ENCODE measurements around the gene TAC4.
A peak's percentile ranks its signal among the peaks of the same experiment; 100 is the strongest.

Gene TAC4

DNA sequence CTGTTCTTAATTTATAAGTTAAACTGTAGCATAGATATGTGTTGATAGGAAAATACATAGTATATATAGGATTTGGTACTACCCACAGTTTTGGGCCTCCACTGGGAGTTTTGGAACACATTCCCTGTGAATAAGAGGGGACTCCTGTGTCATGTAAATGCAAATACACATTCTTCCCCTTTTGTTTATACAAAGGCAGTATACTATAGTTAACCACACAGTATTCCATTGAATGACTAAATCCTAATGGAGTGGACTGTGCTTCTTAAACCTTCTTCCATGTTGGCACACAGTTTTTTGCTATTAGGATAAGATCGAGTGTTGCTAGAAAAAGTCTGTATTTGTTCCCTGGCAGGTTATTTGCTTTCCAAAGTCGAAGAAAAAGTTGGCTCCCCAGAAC, 22.2 kb downstream of the TAC4 start:
- no peak overlapping the region for H3K4me3 ChIP-seq (ENCODE audit: low read depth, low read length)
- DNase-seq (ENCODE audit: low read depth, low spot score) = no peak
- ChIA-PET CTCF (interaction anchor here (0.7 to 1.4 kb wide), 2 partner anchors 30 to 171 kb away, joined by 3 to 4 read pairs; no protein-coding TSS in a partner anchor), POLR2A (no interaction called here)
- TF ChIP-seq, protein P1, sequence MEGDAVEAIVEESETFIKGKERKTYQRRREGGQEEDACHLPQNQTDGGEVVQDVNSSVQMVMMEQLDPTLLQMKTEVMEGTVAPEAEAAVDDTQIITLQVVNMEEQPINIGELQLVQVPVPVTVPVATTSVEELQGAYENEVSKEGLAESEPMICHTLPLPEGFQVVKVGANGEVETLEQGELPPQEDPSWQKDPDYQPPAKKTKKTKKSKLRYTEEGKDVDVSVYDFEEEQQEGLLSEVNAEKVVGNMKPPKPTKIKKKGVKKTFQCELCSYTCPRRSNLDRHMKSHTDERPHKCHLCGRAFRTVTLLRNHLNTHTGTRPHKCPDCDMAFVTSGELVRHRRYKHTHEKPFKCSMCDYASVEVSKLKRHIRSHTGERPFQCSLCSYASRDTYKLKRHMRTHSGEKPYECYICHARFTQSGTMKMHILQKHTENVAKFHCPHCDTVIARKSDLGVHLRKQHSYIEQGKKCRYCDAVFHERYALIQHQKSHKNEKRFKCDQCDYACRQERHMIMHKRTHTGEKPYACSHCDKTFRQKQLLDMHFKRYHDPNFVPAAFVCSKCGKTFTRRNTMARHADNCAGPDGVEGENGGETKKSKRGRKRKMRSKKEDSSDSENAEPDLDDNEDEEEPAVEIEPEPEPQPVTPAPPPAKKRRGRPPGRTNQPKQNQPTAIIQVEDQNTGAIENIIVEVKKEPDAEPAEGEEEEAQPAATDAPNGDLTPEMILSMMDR (IDR thresholded peaks at IDR 0.05; ENCODE audit: insufficient read depth, low read length, missing control alignments) = no peak

DNA sequence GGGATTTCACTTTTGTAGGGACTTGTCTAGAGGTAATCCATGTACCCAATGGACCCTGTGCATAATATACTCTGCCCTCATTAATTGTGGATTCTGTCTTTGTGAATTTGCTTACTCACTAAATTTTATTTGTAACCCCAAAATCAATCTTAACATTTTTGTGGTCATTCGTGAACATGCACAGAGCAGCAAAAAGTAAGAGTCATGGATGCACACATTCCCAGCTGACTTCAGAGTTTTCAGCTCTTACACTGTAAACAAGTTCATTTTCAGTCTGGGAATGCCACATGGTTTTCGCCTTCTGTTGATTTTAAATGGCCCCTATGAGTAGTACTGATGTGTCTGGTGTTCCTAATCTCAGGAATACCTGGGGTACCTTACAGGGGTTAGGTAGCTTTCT, 24.3 kb downstream of the TAC4 start:
- ChIA-PET POLR2A (no interaction called here), CTCF (interaction anchor here (1.0 to 2.4 kb wide), 3 partner anchors 10 to 174 kb away, joined by 3 to 8 read pairs (median 4); no protein-coding TSS in a partner anchor)
- TF ChIP-seq, protein P1 (IDR thresholded peaks at IDR 0.05; ENCODE audit: insufficient read depth, low read length, missing control alignments) = no peak
- DNase-seq (ENCODE audit: low read depth, low spot score) = peak; percentile 59
- no peak overlapping the region for H3K4me3 ChIP-seq (ENCODE audit: low read depth, low read length)

DNA sequence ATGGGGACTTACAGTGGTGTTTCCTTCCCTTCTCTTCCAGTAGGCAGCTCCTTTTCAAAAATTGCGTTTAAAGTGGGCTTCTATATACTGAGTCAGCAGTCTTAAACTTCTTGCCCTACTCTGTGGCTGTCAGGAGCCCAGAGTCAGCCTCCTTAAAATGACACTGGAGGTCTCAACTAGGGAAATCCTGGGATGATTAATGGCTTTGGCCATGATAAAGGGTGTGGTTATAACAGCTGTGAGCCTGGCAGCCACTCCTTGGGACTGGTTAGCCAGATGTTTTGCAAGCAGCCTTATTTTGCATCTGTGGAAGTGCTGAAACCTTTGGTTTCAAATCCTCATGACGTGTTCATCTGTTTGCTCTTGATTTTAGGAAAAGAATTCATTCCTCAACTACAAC, 25.0 kb downstream of the TAC4 start:
- H3K4me3 ChIP-seq (ENCODE audit: low read depth, low read length) = no peak overlapping the region
- TF ChIP-seq, protein P1 (IDR thresholded peaks at IDR 0.05; ENCODE audit: insufficient read depth, low read length, missing control alignments) = no peak
- POLR2A ChIA-PET = no interaction called here
- CTCF ChIA-PET = interaction anchor here (0.5 to 2.4 kb wide), 3 partner anchors 11 to 188 kb away, joined by 3 to 8 read pairs (median 5); no protein-coding TSS in a partner anchor
- DNase-seq (ENCODE audit: low read depth, low spot score) = no peak

DNA sequence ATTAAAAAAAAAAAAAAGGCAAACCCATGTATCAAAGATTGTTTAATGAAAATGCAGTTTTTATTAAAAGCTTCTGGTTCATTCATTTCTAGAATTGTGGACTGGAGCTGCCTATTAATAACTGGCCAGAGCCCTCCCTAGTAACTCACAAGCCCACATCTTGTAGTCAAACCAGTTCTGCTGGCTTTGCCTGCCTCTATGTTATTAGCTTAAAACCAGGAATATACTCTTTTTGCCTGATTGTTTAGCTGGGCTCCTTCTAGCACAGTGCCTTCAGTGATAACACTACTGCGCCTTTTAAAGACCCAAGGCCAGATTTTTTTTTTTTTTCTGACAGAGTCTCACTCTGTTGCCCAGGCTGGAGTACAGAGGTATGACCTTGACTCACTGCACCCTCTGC, 26.0 kb downstream of the TAC4 start:
- DNase-seq (ENCODE audit: low read depth, low spot score) = no peak
- CTCF ChIA-PET = interaction anchor here (2.4 kb wide), 1 partner anchor 176 kb away, joined by 8 read pairs; no protein-coding TSS in a partner anchor
- no peak overlapping the region for H3K4me3 ChIP-seq (ENCODE audit: low read depth, low read length)
- TF ChIP-seq, protein P1 (IDR thresholded peaks at IDR 0.05; ENCODE audit: insufficient read depth, low read length, missing control alignments) = no peak
- POLR2A ChIA-PET = no interaction called here

DNA sequence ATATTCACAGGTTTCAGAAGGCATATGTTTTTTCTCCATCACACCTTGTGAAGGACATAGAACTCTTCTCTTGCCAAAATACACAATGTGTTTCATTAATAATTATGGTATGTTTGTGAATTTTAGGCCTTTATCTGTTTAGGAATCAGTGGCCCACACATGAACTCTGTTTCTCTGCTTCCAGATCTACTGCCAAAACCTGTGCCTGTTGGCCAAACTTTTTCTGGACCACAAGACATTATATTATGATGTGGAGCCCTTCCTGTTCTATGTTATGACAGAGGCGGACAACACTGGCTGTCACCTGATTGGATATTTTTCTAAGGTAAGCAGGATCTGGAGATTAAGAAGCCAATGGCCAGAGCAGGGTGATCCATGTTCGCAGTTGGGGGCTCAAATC, 26.4 kb downstream of the TAC4 start:
- ChIA-PET POLR2A (no interaction called here), CTCF (interaction anchor here (2.4 kb wide), 1 partner anchor 176 kb away, joined by 8 read pairs; no protein-coding TSS in a partner anchor)
- TF ChIP-seq, protein P1 (IDR thresholded peaks at IDR 0.05; ENCODE audit: insufficient read depth, low read length, missing control alignments) = no peak
- H3K4me3 ChIP-seq (ENCODE audit: low read depth, low read length) = no peak overlapping the region
- no peak for DNase-seq (ENCODE audit: low read depth, low spot score)

DNA sequence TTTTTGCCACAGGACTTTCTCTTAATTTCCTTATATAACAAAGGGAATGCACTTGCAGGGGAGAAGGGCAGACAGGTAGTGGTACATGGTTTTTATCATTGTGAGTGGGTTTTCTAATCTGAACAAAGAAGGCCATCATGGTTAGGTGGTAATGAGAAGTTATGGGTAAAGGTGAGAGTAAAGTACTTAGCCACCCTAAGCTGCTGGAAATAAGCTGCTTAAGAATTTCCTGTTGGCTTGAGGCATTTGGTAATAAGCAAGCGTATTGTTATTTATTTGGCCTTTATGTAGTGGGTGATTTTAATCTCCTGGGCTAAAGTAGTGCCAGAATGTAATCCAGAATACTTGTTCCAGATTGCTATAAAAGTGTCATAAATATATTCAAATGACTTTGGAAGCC, 27.1 kb downstream of the TAC4 start:
- no peak overlapping the region for H3K4me3 ChIP-seq (ENCODE audit: low read depth, low read length)
- ChIA-PET POLR2A (no interaction called here), CTCF (no interaction called here)
- no peak for DNase-seq (ENCODE audit: low read depth, low spot score)
- TF ChIP-seq, protein P1 (IDR thresholded peaks at IDR 0.05; ENCODE audit: insufficient read depth, low read length, missing control alignments) = no peak

Data from AG04449 (cell line).